ENCODE results near the gene EPHB4.
"Not testable (repeated sequence)": the region's sequence is repeated elsewhere in the genome, so short reads cannot be mapped to it uniquely, and the experiment has no call there.

The EPHB4 gene

GRCh38 chr7:100785878-100786277 is 41.4 kb downstream of the EPHB4 start:
- no peak for DNase-seq

DNA sequence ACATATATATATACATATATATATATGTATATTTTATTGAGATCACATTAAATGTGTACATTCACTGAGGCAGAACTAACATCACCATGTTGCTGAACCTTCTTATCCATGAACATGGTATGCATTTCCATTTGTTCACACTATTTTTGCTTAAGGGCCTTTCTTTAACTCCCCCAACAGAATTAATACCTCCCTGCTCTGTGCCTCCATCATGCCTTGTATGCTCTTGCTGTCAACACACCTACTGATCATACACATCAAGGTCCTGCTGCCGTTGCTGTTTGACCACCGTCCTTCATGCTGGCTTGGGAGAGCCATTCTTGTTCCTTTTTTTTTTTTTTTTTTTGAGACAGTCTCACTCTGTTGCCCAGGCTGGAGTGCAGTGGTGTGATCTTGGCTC is 43.5 kb downstream of the EPHB4 start:
- no peak for DNase-seq

DNA sequence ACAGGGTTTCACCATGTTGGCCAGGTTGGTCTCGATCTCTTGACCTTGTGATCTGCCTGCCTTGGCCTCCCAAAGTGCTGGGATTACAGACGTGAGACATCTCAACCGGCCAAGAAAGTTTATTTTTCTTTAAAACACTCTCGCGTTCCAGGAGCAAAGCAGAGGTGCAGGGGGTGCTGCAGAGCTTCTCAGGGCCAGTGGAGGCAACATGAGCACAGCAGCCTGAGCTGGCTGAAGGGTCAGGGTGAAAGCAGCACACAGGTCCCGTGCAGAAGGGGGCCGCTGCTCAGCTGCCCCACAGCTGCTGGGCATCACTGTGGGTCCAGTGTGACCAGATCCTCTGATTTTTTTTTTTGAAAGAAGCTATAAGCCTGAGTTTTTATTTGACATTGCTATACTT is 46.1 kb downstream of the EPHB4 start:
- DNase-seq = no peak

GRCh38 chr7:100779359-100779758 is 48.0 kb downstream of the EPHB4 start:
- DNase-seq = no peak

GRCh38 chr7:100778061-100778621 is 49.2 kb downstream of the EPHB4 start:
- DNase-seq = no peak

- no peak for DNase-seq
Measured at GRCh38 chr7:100773491-100773890, 53.8 kb downstream of the EPHB4 start.

- DNase-seq = no peak
Measured at GRCh38 chr7:100768784-100769183, 58.5 kb downstream of the EPHB4 start.

GRCh38 chr7:100765250-100765649 is 62.1 kb downstream of the EPHB4 start:
- no peak for DNase-seq

DNA sequence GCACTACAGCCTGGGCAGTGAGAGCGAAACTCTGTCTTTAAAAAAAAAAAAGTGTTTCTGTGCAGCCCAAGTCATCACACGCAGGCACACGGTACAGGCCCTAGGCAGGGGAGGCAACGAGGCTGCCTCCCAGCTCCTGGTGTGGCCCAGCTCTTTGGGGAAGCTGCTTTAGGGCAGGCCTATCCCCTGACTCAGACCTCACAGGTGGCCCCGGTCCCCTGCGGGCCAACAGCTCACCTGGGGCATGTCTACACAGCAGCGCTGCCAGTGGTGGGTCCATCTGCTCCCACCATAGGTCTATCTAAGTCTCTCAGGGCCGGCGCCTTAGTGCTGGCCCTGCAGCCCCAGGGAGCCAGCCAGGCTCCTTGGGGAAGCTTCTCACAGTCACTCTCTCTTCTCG is 62.5 kb downstream of the EPHB4 start:
- no peak for DNase-seq

DNA sequence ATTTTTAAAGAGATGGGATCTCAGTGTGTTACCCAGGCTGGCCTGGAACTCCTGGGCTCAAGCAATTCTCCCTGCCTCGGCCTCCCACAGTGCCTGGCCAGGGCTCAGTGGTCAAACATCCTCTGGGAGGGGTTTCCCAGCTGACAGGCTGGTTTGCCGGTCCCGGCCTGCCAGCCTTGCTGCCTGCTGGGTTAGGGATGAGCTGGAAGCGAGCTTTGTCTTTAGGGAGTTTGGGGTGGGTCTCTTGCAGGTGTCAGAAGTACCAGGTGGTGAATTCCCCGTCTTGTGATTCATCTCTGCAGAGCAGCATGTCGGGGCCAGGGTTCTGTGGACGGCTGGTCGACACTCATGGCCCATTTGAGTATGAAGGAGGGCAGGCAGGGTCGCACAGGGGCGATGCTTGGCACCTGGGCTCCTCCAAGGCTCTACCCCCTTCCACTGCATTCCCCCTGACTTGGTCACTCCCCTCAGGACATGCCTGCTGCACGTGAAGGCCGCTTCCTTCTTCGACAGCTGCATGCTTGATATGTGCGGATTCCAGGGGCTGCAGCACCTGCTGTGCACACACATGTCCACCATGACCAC is 63.7 kb downstream of the EPHB4 start:
- DNase-seq = no peak

DNA sequence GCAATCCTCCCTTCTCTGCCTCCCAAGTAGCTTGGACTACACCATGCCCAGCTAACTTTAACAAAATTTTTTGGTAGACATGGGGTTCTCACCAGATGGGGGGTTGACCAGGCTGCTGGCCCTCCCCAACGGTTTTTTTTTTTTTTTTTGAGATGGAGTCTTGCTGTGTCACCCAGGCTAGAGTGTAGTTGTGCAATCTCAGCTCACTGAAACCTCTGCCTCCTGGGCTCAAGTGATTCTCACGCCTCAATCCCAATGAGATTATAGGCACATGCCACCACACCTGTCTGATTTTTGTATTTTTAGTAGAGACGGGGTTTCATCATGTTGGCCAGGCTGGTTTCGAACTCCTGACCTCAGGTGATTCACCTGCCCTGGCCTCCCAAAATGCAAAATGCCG is 64.5 kb downstream of the EPHB4 start:
- DNase-seq = not testable (repeated sequence)

DNA sequence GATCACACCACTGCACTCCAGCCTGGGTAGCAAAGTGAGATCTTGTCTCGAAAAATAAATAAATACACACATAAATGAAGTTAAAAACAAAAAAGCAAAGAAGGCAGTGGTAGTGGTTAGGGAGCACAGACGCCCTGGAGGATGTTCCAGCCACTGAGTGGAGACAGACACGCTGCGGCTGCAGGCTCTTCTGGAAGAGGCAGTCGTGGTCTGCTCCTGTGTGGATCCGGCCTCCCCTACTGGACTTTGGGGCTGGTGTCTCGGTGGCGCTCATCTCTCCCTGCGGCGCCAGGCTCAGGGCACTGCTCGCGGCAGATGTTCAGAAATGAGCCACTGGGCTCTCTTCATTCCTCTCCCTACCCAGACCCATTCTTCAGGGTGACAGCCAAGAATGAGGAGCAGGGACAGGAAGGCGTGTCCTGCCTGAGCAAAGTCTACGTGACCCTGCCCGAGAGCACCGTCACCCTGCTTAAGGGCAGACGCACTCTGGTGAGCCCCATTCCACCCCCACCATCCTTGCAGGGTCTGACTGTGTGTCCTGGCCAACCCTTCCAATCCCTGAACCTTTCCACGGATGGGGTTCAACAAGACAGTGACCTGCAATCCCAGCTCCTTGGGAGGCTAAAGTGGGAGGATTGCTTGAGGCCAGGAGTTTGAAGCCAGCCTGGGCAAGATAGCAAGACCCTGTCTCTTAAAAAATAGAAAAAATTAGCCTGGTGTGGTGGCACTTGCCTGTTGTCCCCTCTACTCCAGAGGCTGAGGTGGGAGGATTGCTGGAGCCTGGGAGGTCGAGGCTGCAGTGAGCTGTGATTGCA is 67.8 kb downstream of the EPHB4 start:
- no peak for DNase-seq

GRCh38 chr7:100753750-100754149 is 73.6 kb downstream of the EPHB4 start:
- DNase-seq = no peak

- DNase-seq = no peak
Measured at GRCh38 chr7:100752994-100753393, 74.3 kb downstream of the EPHB4 start.

All from CD4-positive, alpha-beta T cell treated with Interleukin-6 for 4 hours (primary cell).